Heart left ventricle (tissue), 13 donors: ENCODE data around the gene FAM3B.

Experiments used
- POLR2A ChIP-seq, 2 donors: fragments of 450-650 bp; IDR thresholded peaks; one replicate each; pipeline ENCODE4 v1.6.1; 2017; ENCODE audit warnings: antibody characterized with exemption in 2 of 2, mild to moderate bottlenecking in 2 of 2, moderate library complexity in 2 of 2
- TF ChIP-seq, protein P1 (sequence below), 12 donors: fragments of 200-600 bp; sonication (generic) in 4 of 12; IDR thresholded peaks; one replicate each; pipeline versions ENCODE4 v1.5.0 to v1.8.0; 2018 to 2022; ENCODE audit warnings: antibody characterized with exemption in 12 of 12, mild to moderate bottlenecking in 5 of 12
- donor health status: ischemic (EF 13 %, LVEDD 7.1; RV severe dilation, severe dysfunction).
- donor health status: DM: no; HTN: yes; CAD: no.
- donor health status: DM: no; HTN: no; CAD: no.
- donor health status: ischemic (EF 25% LVEDD 6.9; RV normal size, moderate dysfunction).
- donor health status: ischemic (EF 25% LVEDD 5.7; RV mildly dilated, moderate dysfunction).
- donor health status: ischemic (EF 35%, LVEDD 5.7; RV mildly dilated, moderate dysfunction).
- donor health status: nonischemic (EF 11% LVEDD 7.7; RV severe dilation, severe dysfunction).
- donor health status: DM: yes; HTN: yes; CAD: no.
- donor health status: PGD.
- donor health status: ischemic (EF 29% LVEDD 5.4; RV normal size, mild dysfunction).
- donor health status: nonischemic (EF 23%, LVEDD 6.1; RV moderate dilation, normal function).

DNA sequence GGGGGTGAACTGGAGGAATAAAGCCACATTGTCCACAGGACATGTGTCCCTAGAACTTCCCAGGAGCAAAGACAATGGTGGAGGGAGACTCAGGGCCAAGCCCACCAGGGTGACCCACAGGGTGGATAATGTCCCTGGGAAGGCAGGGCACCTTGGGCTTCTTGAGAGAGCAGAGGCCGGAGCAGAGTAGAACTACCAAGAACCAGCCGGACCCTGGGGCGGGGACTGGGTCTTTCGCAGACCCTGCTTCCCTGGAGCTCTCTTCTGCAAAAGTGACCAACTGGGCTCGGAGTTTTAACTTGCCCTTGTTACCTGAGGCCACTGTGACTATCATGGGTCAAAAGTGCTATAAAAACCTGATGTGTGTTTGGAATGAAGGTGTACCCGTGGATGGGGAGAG, 875 bp upstream of the FAM3B start:
- TF ChIP-seq, protein P1, sequence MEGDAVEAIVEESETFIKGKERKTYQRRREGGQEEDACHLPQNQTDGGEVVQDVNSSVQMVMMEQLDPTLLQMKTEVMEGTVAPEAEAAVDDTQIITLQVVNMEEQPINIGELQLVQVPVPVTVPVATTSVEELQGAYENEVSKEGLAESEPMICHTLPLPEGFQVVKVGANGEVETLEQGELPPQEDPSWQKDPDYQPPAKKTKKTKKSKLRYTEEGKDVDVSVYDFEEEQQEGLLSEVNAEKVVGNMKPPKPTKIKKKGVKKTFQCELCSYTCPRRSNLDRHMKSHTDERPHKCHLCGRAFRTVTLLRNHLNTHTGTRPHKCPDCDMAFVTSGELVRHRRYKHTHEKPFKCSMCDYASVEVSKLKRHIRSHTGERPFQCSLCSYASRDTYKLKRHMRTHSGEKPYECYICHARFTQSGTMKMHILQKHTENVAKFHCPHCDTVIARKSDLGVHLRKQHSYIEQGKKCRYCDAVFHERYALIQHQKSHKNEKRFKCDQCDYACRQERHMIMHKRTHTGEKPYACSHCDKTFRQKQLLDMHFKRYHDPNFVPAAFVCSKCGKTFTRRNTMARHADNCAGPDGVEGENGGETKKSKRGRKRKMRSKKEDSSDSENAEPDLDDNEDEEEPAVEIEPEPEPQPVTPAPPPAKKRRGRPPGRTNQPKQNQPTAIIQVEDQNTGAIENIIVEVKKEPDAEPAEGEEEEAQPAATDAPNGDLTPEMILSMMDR (IDR thresholded peaks at IDR 0.05) = no peak
- TF ChIP-seq POLR2A (IDR thresholded peaks at IDR 0.05) = no peak
